ENCODE measurements around the gene FUT2. TPM values are rescaled to one million over a fixed set of nuclear protein-coding genes. Genes with fewer than 3 reads are reported as not detected.

Gene FUT2
- total RNA-seq, 2 experiments from 2014 or later = not detected

- no peaks in the 10 kb centered on the region for H3K27me3 ChIP-seq (ENCODE audit: control insufficient read depth in 1 of 2, insufficient read depth in 2 of 2, low read length in 2 of 2)
- peaks cover 48% of the 10 kb centered on the region for H3K4me1 ChIP-seq (ENCODE audit: insufficient read depth, low read length)
- no peak for TF ChIP-seq CTCF (IDR thresholded peaks at IDR 0.05)
- no peaks in the 10 kb centered on the region for H3K9me3 ChIP-seq (ENCODE audit: control insufficient read depth in 1 of 2, insufficient read depth in 1 of 2, low read length in 2 of 2)
- DNase-seq (no peak), ATAC-seq (ENCODE audit: poor library complexity) (no peak)
- Mint-ChIP-seq H3K27me3 (no peaks in the 10 kb centered on the region), H3K27ac (peak overlapping the region; percentile 91), H3K9me3 (no peaks in the 10 kb centered on the region), H3K4me3 (peak overlapping the region; percentile 2), H3K36me3 (ENCODE audit: low read depth) (no peaks in the 10 kb centered on the region), H3K4me1 (ENCODE audit: low read depth) (peaks cover 54% of the 10 kb centered on the region)
- intact Hi-C loops (cut with DNase I, micrococcal nuclease) = loop anchor here (5.0 kb wide), 2 partner anchors 189 to 319 kb away; partner anchors contain the start of genes FTL (in 1 of the 2) and HSD17B14 (in 1 of the 2)
- no peaks in the 10 kb centered on the region for H3K36me3 ChIP-seq (ENCODE audit: insufficient read depth, low read length)
- no peak overlapping the region for H3K4me3 ChIP-seq (ENCODE audit: low read length)
- CTCF ChIA-PET = interaction anchor here (1.5 kb wide), 1 partner anchor 91 kb away, joined by 3 read pairs; no protein-coding TSS in a partner anchor
- POLR2A ChIA-PET = interaction anchor here (1.6 kb wide), 1 partner anchor 14 kb away, joined by 4 read pairs; no protein-coding TSS in a partner anchor
- H3K27ac ChIP-seq (ENCODE audit: low read depth in 1 of 2, low read length in 2 of 2) = no peak overlapping the region
Measured at GRCh38 chr19:48648134-48648533, 47.6 kb upstream of the FUT2 start.

GRCh38 chr19:48650974-48651682, 44.6 kb upstream of the FUT2 start:
- H3K36me3 Mint-ChIP-seq (ENCODE audit: low read depth) = no peaks in the 10 kb centered on the region
- POLR2A ChIA-PET = interaction anchor here (1.0 kb wide), 1 partner anchor 14 kb away, joined by 3 read pairs; the partner anchor contains the start of gene DBP

GRCh38 chr19:48651683-48652048, 44.1 kb upstream of the FUT2 start:
- Histone ChIP-seq H3K4me3 (ENCODE audit: low read length) (no peak overlapping the region), H3K4me1 (ENCODE audit: insufficient read depth, low read length) (peaks cover 20% of the 10 kb centered on the region), H3K9me3 (ENCODE audit: control insufficient read depth in 1 of 2, insufficient read depth in 1 of 2, low read length in 2 of 2) (no peaks in the 10 kb centered on the region), H3K27me3 (ENCODE audit: control insufficient read depth in 1 of 2, insufficient read depth in 2 of 2, low read length in 2 of 2) (no peaks in the 10 kb centered on the region), H3K27ac (ENCODE audit: low read depth in 1 of 2, low read length in 2 of 2) (no peak overlapping the region), H3K36me3 (ENCODE audit: insufficient read depth, low read length) (no peaks in the 10 kb centered on the region)
- POLR2A ChIA-PET = interaction anchor here (1.0 kb wide), 1 partner anchor 14 kb away, joined by 3 read pairs; the partner anchor contains the start of gene DBP
- intact Hi-C loops (cut with DNase I, micrococcal nuclease) = no loop called here
- CTCF ChIA-PET = no interaction called here
- peaks cover 33% of the 10 kb centered on the region for H3K4me1 Mint-ChIP-seq (ENCODE audit: low read depth)
- no peaks in the 10 kb centered on the region for H3K9me3 Mint-ChIP-seq
- no peak for ATAC-seq (ENCODE audit: poor library complexity)
- H3K27me3 Mint-ChIP-seq = no peaks in the 10 kb centered on the region
- no peak for TF ChIP-seq CTCF (IDR thresholded peaks at IDR 0.05)
- DNase-seq = no peak
- H3K36me3 Mint-ChIP-seq (ENCODE audit: low read depth) = no peaks in the 10 kb centered on the region
- H3K4me3 Mint-ChIP-seq = no peak overlapping the region
- H3K27ac Mint-ChIP-seq = peak overlapping the region; percentile 48

More at GRCh38 chr19:48650974-48651682, 44.6 kb upstream of the FUT2 start:
- CTCF ChIA-PET = interaction anchor here (0.6 kb wide), 1 partner anchor 42 kb away, joined by 4 read pairs; no protein-coding TSS in a partner anchor
- no peak for DNase-seq
- Histone ChIP-seq H3K27ac (ENCODE audit: low read depth in 1 of 2, low read length in 2 of 2) (no peak overlapping the region), H3K4me1 (ENCODE audit: insufficient read depth, low read length) (peaks cover 26% of the 10 kb centered on the region), H3K9me3 (ENCODE audit: control insufficient read depth in 1 of 2, insufficient read depth in 1 of 2, low read length in 2 of 2) (no peaks in the 10 kb centered on the region), H3K4me3 (ENCODE audit: low read length) (no peak overlapping the region), H3K36me3 (ENCODE audit: insufficient read depth, low read length) (no peaks in the 10 kb centered on the region), H3K27me3 (ENCODE audit: control insufficient read depth in 1 of 2, insufficient read depth in 2 of 2, low read length in 2 of 2) (no peaks in the 10 kb centered on the region)
- ATAC-seq (ENCODE audit: poor library complexity) = no peak
- H3K27ac Mint-ChIP-seq = peak overlapping the region; percentile 48
- no peaks in the 10 kb centered on the region for H3K9me3 Mint-ChIP-seq
- H3K4me1 Mint-ChIP-seq (ENCODE audit: low read depth) = peaks cover 38% of the 10 kb centered on the region
- H3K4me3 Mint-ChIP-seq = no peak overlapping the region
- H3K27me3 Mint-ChIP-seq = no peaks in the 10 kb centered on the region
- no peak for TF ChIP-seq CTCF (IDR thresholded peaks at IDR 0.05)
- intact Hi-C loops (cut with DNase I, micrococcal nuclease) = no loop called here
